Measurements from ENCODE around the gene SRD5A2.

GRCh38 chr2:31541853-31542252, 38.9 kb downstream of the SRD5A2 start:
- TF ChIP-seq EZH2 (IDR thresholded peaks at IDR 0.05; ENCODE audit: borderline replicate concordance, low read depth, low read length, poor library complexity, severe bottlenecking) (no peak), CTCF (conservative IDR thresholded peaks at IDR 0.05; ENCODE audit: low read depth, low read length) (no peak)
